Inferior parietal cortex (tissue), 1 donor: ENCODE data around the gene C2CD2.

Experiments
- DNase-seq: peaks from one replicate; pipeline ENCODE4 v3.0.0-alpha.2; 2016; ENCODE audit errors: extremely low spot score

Gene C2CD2

GRCh38 chr21:41887667-41888066 is 66.2 kb downstream of the C2CD2 start:
- DNase-seq = no peak

DNA sequence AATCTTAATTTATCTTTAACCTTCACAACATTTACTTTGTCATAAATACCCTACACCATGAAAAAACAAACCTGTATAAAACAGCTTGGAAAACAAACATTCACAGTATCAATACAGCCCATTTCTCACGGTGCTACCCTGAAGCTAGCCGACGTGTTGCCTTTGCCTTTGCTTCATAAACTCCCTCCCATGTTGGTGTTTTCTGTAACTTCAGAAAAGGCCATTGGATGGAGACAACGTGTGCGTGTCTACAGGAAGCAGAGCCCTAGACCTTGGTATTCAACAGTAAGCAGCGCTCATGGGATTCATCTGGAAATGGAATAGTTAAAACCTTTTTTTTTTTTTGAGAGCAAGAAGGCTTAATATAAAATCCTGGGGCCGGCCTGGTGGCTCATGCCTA is 67.5 kb downstream of the C2CD2 start:
- DNase-seq = no peak

DNA sequence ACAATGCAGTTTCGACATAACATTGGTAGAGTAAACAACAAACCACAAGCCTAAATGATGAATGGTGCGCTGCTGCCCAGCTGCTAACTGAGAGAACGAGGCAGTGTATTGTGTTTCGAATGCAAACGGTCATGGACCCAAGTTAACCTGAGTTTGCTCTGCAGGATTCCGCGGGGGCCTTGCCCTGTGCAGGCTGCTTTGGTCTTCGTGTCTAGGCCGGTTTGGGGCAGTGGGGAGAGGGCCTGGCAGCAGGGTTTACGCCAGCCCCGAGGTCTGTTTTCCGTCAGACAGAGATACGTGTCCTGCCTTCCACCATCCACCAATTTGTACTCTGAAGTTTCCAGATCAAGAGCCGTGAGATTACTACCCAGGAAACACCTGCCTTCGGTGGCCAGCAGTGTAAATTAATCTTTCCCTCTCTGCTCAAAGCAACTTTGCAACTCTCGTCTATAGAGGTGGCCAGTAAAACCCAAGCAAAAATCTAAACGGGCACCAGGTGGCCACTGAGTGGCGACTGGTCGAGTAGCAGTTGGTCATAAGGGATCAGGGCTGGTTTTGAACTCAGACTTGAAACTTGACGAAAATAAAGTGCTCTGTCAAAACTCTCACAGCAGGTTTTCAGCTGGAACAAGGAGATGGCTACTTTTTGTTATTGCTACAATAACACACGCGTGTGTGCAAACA is 68.3 kb downstream of the C2CD2 start:
- DNase-seq = no peak

- no peak for DNase-seq
These were observed 69.3 kb downstream of the C2CD2 start for GRCh38 chr21:41884501-41885030.

DNA sequence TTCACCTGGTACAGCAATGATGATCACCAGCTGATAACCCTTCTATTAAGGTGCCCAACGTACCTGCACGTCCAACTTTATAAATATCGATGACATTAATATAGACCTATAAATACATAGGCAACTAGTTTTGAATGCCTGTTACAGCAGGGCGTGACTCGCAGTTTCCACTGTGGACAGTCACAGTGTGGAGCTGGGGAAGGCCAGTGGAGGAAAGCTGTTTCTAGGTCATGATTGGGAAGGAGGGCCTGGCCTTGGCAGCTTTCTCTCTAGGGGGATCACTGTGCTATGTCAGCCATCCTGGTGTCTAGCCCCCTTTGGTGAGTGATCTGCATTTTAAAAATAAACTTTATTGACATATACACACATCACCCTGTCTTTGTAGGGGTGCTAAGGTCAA is 70.2 kb downstream of the C2CD2 start:
- DNase-seq = no peak

DNA sequence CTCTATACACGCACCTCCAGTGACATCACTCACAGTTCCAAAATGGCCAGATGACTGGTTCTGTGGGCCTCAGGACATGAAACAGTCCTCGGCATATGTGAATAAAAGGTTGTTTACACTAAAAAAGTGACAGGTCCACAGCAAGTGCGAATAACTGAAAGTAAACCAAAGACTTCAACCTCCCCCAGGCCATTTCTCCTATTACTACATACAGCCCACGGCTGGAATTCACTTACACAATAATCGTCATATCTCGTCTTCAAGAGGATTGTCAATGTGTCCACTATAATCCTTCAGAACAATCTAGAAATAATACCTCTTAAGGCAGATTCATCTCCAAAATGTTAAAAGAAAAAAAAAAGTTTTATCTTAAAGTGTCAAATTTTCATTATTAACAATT is 72.8 kb downstream of the C2CD2 start:
- DNase-seq = no peak

DNA sequence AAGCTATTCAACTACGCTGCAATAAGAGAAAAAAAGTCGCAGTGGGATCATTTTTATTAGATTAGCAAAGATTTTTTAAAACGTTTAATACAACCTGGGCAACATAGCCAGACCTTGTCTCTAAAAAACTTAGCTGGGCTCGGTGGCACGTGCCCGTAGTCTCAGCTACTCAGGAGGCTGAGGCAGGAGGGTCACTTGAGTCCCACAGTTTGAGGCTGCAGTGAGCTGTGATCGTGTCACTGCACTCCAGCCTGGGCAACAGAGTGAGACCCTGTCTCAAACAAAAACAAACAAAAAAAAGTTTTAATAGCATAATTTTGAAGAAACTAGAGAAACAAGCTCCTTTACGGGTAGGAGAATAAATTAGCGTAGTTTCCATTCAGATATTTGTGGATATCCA is 73.7 kb downstream of the C2CD2 start:
- DNase-seq = no peak

DNA sequence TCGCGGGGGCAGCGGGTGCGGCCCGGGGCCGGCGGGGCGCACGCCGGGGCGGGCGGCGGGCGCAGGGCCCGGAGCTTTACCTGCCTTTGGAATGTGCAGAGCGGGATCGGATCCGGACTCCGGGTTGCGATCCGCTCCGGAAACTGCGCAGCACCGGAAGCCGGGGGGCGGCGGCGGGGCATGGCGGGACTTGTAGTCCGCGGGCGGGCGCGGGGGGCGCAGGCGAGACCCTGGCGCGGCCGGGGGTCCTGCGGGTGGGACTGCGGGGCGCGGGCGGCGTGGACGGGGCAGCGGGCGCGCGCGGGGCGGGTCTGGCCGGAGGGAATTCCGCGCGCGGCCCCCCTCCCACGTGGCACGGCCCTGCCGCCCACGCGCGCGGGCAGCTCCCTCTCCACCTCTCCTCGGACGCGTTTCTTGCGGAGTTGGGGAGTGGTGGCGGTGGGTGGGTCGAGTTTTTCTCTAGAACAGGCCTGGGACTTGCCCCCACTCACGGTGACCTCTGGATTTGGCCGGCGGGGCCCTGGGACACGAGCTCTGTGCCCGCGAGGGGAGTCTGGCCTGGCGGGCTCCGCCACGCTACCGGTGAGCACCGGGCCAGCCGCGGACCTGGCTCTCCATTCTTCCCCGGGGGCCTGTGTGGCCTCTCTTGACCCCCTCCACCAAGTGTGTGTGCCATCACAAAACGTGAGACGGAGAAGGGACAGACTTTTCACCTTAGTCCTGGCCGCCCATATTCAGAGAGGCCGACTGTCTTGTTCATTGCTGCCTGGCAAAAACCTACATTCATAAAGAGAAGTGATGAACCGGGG is 74.4 kb downstream of the C2CD2 start, which contains the start of gene PRDM15:
TSS of gene PRDM15 (minus strand) at position 155 of the 809 bp plus-strand sequence. CDS start 18,981 bp downstream, outside the sequence.
- DNase-seq = peak; percentile 67

- peak; percentile 66 for DNase-seq
These were observed 75.0 kb downstream of the C2CD2 start for GRCh38 chr21:41878831-41879189.

DNA sequence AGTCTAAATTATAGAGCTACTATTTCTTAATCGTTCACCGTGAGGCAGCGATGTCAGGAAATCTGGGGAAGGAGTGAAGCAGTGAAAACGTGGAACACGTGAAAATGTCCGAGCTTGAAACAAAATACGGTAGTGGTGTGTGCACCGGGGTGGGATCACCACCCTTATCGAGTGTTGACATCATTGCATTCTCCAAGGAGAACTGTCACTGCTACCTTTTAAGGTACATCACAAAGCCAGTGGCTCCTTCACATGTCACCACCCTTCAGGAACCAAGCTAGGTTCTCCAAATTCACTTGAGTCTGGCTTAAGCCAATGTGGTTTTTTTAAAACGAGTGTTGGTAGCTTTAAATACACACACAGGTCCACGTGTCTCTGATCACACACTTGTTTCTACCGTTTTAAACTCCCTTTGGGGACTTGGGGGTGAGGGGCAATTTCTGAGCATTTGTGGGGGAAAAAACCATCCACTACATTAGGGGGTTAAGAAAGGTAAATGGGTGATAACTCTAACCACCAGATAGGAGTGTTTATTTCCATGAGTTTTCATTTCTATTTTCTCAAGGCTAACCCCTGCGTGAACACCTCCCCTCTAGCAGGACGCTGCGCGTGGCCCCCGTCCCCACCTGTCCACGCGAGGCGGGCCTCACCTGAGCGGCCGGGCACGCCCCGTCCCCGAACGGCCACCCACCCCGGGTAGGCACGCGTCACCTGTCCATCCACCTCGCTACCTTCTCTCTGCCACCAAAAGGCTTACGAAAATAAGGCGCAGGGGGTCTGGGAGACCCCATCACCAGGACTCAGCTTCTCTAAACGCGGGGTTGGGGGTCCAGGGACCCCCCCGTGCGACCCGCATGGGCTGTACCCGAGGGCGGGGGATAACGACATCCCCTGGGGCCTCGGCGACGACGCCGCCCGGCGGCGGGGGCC is 75.7 kb downstream of the C2CD2 start:
- DNase-seq = peak; percentile 64

DNA sequence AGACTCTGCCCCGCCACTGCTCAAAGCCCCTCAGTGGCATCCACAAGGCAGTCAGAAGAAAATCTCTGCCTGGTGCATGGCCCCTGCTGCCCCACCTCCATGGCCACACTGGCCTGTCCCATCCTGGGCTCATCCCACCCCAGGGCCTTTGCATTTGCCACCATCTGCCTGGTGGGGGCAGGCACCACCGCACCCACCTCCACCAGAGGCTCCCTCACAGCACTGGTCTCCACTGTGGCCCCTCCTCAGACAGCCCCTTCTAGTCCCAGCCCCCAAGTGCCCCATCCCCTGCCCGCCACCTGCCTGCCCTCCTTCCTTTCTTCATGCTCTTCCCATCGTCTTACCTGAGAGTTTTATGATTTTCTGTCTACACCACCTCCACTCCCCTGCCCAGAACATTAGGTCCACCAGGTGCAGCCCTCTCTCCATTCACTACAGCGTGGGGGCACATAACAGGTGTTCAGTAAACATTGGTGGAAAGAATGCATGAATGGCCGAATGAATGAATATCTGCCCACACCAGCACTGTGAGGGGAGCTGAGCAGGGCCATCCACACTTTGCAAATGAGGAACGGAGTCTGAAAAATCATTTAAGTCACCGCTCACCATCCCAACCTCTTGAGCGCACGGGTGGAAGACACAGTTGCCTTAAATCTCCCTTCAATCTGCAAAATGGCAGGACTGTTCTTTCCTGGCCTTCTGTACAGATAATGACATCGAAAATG is 76.7 kb downstream of the C2CD2 start:
- no peak for DNase-seq

DNA sequence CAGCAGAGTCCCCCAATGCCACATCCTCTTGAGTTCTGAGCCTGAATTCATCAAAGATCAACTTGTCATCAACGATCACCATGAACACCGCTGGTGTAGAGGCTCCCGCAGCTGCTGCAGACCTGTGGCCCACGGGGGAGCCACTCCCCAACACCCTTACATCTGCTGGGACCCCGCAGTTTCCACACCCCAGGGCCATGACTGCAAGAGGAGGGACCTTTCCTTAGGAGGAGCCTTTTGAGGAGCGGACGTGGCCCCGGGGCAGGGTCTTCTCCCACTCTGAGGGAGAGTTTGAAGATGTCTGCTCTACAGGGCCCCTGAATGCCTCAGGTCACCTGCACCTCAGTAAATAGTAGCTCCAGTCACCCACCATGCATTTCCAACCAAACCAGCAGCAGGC is 77.4 kb downstream of the C2CD2 start:
- no peak for DNase-seq

DNA sequence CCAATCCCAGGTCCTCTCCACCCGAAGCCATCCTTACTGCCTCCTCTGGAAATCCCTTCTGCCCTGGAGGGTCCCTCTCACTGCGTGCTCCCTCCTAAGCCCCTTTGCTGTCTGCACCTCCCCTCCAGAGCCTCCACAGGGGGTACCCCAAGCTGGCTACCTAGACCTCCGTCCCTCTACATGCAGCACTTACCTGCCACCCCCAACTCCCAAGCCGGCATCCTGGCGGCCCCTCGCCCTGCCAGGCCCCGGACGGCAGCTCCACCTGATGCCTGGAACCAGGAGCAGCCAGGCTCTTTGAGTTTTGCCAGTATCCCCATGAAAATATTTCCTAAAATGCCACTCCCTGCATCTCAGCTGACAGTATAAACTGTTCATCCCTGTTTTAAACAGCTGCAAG is 78.7 kb downstream of the C2CD2 start:
- no peak for DNase-seq

DNA sequence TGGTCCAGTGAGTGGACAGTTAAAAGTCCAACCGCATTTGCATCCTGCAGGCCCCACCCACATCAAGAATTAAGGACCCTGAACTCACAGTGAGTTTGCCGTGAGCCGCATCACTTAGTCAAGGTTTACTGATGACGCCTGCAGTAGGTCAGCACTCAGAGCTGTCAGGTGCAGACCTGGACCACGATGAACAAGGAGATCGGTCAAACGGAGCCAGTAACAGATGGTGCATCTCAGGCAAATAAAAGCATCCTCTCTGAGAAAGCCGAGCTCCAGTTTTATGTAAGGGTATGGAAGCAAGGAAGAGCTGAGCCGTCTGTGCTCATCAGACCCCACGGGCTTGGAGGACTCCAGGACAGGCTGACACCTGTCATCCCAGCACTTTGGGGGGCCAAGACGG is 79.2 kb downstream of the C2CD2 start:
- no peak for DNase-seq

DNA sequence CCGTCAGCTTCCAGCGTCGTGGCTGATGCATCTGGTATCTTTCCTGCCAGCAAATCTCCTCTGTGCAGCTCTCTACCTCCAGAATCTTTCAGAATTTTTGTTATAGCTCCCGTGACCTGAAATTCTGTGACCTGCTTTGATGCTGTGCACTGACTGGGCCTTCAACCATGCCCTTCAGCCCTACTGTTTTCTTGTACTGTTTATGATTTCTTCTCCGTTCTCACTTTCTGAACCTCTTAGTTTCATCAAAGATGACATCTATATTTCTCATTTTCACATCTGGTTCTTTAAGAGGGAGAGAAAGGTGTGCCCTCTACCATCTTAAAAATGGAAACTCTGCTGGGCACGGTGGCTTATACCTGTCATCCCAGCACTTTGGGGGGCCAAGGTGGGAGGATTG is 80.4 kb downstream of the C2CD2 start:
- no peak for DNase-seq

DNA sequence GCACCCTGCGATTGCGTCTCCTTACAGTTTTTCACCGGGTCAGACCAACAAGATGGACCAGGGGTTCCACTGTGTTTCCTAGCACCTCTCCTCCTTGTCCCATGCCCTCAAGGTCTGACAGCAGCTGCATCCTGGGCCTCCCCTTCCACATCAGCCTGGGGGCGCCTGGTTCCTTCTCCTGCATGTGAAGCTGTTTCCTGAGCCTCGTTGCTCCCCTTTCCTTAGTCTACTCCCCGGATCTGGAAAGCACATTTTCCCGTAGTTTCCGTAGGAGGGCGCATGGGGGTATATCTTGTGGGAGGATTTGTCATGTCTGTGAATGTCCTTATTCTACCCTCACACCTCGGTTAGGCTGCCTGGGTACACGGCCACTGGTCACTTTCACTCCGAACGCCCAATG is 80.8 kb downstream of the C2CD2 start:
- DNase-seq = no peak

DNA sequence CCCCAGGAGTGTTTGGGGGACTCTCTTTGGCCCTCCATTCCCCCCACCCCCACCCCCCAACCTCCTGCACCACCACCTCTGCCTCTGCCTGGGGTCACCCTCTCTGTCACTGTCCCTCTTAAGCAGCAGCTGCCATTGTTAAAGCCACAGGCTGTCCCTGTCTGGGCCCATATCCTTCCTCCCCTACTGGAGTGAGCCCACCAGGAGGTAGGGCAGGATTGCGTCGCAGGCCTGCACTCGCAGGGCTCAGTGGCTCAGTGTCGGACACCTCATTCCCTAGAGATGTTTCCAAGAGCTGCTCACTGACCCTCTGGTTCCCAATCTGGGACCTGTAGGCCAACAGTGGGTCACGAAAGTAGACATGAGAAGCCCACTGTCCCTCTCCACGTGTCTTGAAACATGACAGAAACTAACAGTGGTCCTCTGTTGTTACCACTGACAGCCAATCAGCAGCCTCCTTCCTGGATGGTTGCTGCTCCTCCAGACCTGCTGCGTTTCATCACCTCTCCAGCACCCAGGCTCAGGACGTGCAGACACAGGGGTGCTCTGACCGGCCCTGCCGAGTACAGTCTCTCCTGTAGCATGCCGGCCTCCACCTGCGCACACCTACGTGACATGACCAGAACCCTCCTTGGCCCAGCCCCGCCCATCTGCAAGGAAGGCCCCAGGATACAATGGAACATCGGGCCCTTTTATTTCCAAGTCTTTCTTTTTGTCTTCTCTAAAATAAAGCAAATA is 82.4 kb downstream of the C2CD2 start:
- no peak for DNase-seq

DNA sequence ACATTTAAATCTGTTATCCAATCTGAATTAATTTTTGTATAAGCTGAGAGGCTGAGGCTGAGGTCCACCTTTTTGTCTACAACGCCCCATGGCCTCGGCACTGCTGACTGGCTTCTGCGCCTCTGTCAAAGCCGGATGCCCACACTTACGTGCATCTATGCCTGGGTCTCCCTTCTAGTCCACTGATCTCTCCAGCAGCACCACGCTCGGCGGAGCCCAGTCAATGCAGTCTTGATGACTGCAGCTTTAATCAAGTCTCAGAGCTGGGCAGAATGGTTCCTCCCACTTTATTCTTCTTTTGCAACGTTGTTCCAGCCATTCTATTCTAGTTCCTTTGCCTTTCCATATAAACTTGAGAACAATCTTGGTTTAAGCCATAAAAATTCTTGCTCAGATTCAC is 84.0 kb downstream of the C2CD2 start:
- DNase-seq = no peak

DNA sequence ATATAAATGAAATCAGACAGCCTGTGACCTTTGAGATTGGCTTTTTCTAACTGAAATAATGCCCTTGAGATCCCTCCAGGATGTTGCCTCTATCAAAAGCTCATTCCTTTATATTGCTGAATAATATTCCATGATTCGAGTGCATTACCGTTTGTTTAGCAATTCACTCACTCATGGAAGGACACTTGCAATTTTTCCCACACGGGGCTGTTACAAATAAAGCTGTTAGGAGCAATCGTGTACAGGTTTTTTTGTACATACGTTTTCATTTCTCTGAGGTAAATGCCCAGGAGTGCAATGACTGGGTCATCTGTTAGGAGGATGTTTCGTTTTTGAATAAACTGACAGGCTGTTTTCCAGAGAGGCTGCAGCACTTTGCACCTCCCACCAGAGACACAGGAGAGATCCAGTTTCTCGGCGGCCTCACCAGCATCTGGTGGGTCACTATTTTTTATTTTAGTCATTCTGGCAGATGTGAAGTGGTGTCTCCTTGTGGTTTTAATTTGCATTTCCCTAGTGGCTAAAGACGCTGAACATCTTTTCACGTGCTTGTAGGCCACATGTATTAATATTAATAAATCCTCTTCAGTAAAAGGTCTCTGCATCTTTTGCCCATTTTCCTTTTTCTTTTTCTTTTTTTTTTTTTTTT is 85.6 kb downstream of the C2CD2 start:
- DNase-seq = no peak

- no peak for DNase-seq
These were observed 86.5 kb downstream of the C2CD2 start for GRCh38 chr21:41867313-41867712.
